ENCODE results near the gene ACER3. TPM values are rescaled to one million over a fixed set of nuclear protein-coding genes. Genes with fewer than 3 reads are reported as not detected.

The ACER3 gene
- total RNA-seq, 2 donors from 2014 or later, result 7.0 to 24.7 TPM

- Histone ChIP-seq H3K27me3 (replicated peaks; ENCODE audit: insufficient read depth) (no peaks in the 10 kb centered on the region), H3K27ac (no peak overlapping the region), H3K4me1 (ENCODE audit: control insufficient read depth in 1 of 2, low read depth in 2 of 2) (no peaks in the 10 kb centered on the region), H3K4me3 (no peak overlapping the region), H3K36me3 (no peaks in the 10 kb centered on the region), H3K9me3 (no peaks in the 10 kb centered on the region)
- DNase-seq (ENCODE audit: low spot score), result no peak
- no peak for TF ChIP-seq CTCF (IDR thresholded peaks at IDR 0.05)
- no peak for ATAC-seq (ENCODE audit: insufficient number of reproducible peaks, low FRiP score, low read depth)
Observed at GRCh38 chr11:76972051-76972450, 111.3 kb downstream of the ACER3 start.

GRCh38 chr11:76974179-76974891, 113.6 kb downstream of the ACER3 start:
- no peaks in the 10 kb centered on the region for H3K9me3 ChIP-seq
- no peaks in the 10 kb centered on the region for H3K27me3 ChIP-seq (replicated peaks; ENCODE audit: insufficient read depth)
- no peak for ATAC-seq (ENCODE audit: insufficient number of reproducible peaks, low FRiP score, low read depth)
- H3K27ac ChIP-seq, result no peak overlapping the region
- H3K4me1 ChIP-seq (ENCODE audit: control insufficient read depth in 1 of 2, low read depth in 2 of 2), result peaks cover 0 to 13% of the 10 kb centered on the region in 2 donors
- no peak for DNase-seq (ENCODE audit: low spot score)
- no peaks in the 10 kb centered on the region for H3K36me3 ChIP-seq
- no peak overlapping the region for H3K4me3 ChIP-seq
- TF ChIP-seq CTCF (IDR thresholded peaks at IDR 0.05), result no peak

DNA sequence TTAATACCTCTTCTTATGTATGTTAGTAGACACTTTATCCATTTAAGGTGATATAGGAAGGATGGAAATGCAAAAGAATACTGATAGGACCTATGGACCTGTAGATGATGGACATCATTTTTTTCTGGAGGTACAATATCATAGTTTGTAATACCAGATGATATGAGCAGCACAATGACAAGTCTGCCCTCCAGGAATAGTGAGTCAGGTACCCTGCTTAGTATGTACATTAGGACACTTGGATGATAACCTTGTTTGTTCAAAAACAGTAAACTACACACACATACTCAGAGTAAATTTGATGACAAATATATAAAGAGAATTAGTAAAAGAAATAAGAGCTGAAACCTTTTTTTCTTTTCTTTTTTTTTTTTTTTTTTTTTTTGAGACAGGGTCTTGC, 114.8 kb downstream of the ACER3 start:
- no peak for ATAC-seq (ENCODE audit: insufficient number of reproducible peaks, low FRiP score, low read depth)
- Histone ChIP-seq H3K4me1 (ENCODE audit: control insufficient read depth in 1 of 2, low read depth in 2 of 2) (peaks cover 0 to 17% of the 10 kb centered on the region in 2 donors), H3K27ac (no peak overlapping the region), H3K9me3 (no peaks in the 10 kb centered on the region), H3K36me3 (no peaks in the 10 kb centered on the region), H3K27me3 (replicated peaks; ENCODE audit: insufficient read depth) (no peaks in the 10 kb centered on the region), H3K4me3 (no peak overlapping the region)
- DNase-seq (ENCODE audit: low spot score), result no peak
- TF ChIP-seq CTCF (IDR thresholded peaks at IDR 0.05), result no peak

DNA sequence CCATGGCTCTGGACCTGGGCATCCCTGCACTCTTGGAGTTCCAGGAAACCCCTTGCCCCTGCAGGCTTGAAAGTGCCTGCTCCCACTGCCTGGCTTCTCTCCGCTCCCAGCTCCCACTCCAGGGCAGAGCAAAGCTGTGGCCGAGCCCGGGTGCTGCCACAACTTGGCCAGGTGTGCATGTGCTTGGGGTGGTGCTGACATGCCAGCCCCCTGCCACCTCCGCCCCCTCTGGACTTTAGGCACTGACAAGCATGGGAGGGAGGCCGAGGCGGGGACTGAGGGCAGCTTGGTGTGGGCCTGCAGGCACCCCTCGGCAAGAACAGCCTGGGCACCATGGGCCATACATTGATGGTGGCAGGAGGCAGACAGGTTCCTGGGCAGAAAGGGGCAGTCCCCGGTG, 117.1 kb downstream of the ACER3 start:
- Histone ChIP-seq H3K4me1 (ENCODE audit: control insufficient read depth in 1 of 2, low read depth in 2 of 2) (peaks cover 0 to 17% of the 10 kb centered on the region in 2 donors), H3K27me3 (replicated peaks; ENCODE audit: insufficient read depth) (no peaks in the 10 kb centered on the region), H3K36me3 (no peaks in the 10 kb centered on the region), H3K4me3 (no peak overlapping the region), H3K9me3 (no peaks in the 10 kb centered on the region), H3K27ac (no peak overlapping the region)
- ATAC-seq (ENCODE audit: insufficient number of reproducible peaks, low FRiP score, low read depth) (no peak), DNase-seq (ENCODE audit: low spot score) (no peak)
- no peak for TF ChIP-seq CTCF (IDR thresholded peaks at IDR 0.05)

DNA sequence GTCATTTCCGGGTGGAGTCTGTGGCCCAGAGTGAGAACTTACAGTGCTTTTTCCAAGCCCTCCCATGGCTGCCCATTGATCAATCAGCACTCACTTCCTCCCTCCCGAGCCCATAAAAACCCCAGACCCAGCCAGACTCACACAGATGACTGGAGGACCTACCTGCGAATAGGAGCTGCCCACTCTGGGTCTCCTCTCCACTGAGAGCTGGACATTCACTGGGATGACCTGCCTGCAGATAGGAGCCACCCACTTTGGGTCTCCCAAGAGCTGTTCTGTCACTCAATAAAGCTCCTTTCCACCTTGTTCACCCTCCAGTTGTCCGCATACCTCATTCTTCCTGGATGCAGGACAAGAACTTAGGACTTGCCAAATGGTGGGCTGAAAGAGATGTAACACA, 117.5 kb downstream of the ACER3 start:
- Histone ChIP-seq H3K4me3 (no peak overlapping the region), H3K9me3 (no peaks in the 10 kb centered on the region), H3K27ac (no peak overlapping the region), H3K27me3 (replicated peaks; ENCODE audit: insufficient read depth) (no peaks in the 10 kb centered on the region), H3K36me3 (no peaks in the 10 kb centered on the region), H3K4me1 (ENCODE audit: control insufficient read depth in 1 of 2, low read depth in 2 of 2) (peaks cover 0 to 17% of the 10 kb centered on the region in 2 donors)
- no peak for TF ChIP-seq CTCF (IDR thresholded peaks at IDR 0.05)
- no peak for DNase-seq (ENCODE audit: low spot score)
- no peak for ATAC-seq (ENCODE audit: insufficient number of reproducible peaks, low FRiP score, low read depth)
